Measurements from ENCODE around the gene NOTCH4.
"Not testable (repeated sequence)": the region's sequence is repeated elsewhere in the genome, so short reads cannot be mapped to it uniquely, and the experiment has no call there.

NOTCH4 gene

DNA sequence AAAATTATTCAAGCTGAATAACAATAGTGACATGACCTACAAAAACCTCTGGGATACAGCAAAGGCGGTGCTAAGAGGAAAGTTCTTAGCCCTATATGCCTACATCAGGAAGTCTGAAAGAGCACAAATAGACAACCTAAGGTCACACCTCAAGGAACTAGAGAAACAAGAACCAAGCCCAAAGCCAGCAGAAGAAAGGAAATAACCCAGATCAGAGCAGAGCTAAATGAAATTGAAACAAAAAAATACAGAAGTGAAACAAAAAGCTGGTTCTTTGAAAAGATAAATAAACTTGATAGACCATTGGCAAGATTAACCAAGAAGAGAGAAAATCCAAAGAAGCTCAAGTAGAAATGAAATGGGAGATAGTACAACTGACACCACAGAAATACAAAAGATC lies 47.6 kb upstream of the NOTCH4 start (continued):
- TF ChIP-seq, protein P1, sequence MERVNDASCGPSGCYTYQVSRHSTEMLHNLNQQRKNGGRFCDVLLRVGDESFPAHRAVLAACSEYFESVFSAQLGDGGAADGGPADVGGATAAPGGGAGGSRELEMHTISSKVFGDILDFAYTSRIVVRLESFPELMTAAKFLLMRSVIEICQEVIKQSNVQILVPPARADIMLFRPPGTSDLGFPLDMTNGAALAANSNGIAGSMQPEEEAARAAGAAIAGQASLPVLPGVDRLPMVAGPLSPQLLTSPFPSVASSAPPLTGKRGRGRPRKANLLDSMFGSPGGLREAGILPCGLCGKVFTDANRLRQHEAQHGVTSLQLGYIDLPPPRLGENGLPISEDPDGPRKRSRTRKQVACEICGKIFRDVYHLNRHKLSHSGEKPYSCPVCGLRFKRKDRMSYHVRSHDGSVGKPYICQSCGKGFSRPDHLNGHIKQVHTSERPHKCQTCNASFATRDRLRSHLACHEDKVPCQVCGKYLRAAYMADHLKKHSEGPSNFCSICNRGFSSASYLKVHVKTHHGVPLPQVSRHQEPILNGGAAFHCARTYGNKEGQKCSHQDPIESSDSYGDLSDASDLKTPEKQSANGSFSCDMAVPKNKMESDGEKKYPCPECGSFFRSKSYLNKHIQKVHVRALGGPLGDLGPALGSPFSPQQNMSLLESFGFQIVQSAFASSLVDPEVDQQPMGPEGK (CRISPR knock-in tag; IDR thresholded peaks at IDR 0.05; ENCODE audit: borderline replicate concordance) = no peak

DNA sequence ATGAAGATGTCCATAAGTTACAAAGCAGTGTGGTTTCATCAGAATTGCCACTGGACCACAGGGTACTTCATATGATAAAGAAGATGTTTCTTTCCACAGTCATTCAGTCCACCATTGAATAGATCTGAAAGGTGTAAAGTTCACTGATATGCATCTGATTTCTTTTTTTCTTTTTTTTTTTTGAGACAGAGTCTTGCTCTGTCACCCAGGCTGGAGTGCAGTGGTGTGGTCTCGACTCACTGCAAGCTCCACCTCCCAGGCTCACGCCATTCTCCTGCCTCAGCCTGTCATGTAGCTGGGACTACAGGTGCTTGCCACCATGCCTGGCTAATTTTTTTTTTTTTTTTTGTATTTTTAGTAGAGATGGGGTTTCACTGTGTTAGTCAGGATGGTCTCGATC lies 44.6 kb upstream of the NOTCH4 start:
- not testable (repeated sequence) for ATAC-seq

DNA sequence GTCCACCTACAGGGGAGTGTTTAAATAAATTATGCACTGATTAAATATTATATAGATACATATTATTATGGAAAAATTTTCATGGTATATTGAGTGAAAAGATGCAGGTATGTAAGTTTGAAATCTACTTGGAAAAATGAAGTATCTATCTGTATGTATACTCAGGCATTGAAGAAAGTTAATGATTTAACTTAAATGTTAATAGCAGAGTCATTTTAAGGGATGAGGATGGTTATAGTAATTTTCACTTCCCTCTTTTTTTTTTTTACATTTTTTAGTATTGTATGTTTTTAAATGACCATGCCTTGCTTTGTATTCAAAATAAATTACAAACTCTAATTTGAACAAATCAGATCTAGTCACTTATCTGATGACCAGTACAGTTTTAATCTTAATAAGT lies 43.2 kb upstream of the NOTCH4 start:
- no peak for ATAC-seq
- TF ChIP-seq, protein P2, sequence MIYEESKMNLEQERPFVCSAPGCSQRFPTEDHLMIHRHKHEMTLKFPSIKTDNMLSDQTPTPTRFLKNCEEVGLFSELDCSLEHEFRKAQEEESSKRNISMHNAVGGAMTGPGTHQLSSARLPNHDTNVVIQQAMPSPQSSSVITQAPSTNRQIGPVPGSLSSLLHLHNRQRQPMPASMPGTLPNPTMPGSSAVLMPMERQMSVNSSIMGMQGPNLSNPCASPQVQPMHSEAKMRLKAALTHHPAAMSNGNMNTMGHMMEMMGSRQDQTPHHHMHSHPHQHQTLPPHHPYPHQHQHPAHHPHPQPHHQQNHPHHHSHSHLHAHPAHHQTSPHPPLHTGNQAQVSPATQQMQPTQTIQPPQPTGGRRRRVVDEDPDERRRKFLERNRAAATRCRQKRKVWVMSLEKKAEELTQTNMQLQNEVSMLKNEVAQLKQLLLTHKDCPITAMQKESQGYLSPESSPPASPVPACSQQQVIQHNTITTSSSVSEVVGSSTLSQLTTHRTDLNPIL (CRISPR knock-in tag; IDR thresholded peaks at IDR 0.05; ENCODE audit: low read depth) = no peak
- TF ChIP-seq ESRRG (CRISPR knock-in tag; IDR thresholded peaks at IDR 0.05) = no peak
- no peak for TF ChIP-seq TOX (CRISPR knock-in tag; IDR thresholded peaks at IDR 0.05; ENCODE audit: borderline replicate concordance)
- no peak for TF ChIP-seq BACH2 (CRISPR knock-in tag; IDR thresholded peaks at IDR 0.05; ENCODE audit: borderline replicate concordance)
- TF ChIP-seq ARNTL (CRISPR knock-in tag; IDR thresholded peaks at IDR 0.05; ENCODE audit: borderline replicate concordance, low read depth) = no peak
- no peak for TF ChIP-seq ZFP3 (CRISPR knock-in tag; IDR thresholded peaks at IDR 0.05)
- no peak for TF ChIP-seq ISL1 (CRISPR knock-in tag; IDR thresholded peaks at IDR 0.05)

DNA sequence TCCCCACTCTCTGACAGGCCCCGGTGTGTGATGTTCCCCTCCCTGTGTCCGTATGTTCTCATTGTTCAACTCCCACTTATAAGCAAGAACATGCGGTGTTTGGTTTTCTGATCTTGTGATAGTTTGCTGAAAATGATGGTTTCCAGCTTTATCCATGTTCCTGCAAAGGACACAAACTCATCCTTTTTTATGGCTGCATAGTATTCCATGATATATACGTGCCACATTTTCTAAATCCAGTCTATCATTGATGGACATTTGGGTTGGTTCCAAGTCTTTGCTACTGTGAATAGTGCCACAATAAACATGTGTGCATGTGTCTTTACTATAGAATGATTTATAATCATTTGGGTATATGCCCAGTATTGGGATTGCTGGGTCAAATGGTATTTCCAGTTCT lies 33.4 kb upstream of the NOTCH4 start:
- not testable (repeated sequence) for ATAC-seq

DNA sequence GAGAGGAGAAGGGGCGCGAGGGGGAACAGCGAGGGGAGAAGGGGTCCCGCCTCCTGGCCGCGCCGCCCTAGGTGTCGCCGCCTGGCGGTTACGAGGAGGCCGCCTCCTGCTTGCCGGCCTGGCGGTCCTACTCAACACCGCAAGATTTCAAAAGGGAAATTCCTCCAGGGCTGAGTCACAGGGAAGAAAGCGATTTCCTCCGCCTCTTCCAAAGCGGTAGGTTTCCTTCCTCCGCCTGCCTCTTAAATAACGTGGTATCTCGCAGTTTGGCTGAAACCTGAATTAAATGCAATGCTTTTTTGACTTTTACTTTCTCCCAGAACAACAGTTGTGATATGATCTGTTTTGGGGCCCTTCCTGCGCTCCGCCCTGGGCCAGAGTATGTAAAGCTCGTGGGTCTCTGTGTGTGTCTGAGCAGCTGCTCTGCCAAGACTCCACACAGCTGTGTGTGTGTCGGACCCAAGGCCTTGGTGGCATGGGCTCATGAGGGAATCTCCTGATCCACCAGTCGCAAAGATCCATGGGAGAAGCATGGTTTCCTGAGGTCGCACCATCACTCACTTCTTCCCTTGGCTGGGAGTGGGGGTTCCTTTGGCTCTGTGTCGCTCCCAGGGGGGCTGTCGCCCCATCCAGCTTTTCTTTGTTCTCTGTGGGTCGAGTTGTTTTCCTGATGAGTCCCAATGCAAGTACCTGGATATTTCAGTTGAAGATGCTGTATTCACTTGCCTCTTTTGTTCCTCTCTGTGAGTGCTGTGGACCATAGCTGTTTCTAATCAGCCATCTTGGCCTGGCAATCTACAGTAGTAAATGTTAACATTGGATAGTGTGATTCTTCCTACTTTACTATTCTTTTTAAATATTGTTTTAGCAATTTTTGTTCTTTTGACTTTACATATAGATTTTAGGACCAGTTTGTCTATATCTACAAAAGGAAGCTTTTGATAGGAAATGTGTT lies 31.6 kb upstream of the NOTCH4 start:
- peak; percentile 99 for ATAC-seq
- no peak for TF ChIP-seq ZNF8 (CRISPR knock-in tag; IDR thresholded peaks at IDR 0.05)
- TF ChIP-seq SNAI2 (CRISPR knock-in tag; IDR thresholded peaks at IDR 0.05) = no peak
- no peak for TF ChIP-seq TCF4 (CRISPR knock-in tag; IDR thresholded peaks at IDR 0.05; ENCODE audit: borderline replicate concordance)
- no peak for TF ChIP-seq ZNF70 (CRISPR knock-in tag; IDR thresholded peaks at IDR 0.05)
- no peak for TF ChIP-seq PPARA (CRISPR knock-in tag; IDR thresholded peaks at IDR 0.05; ENCODE audit: borderline replicate concordance)
- no peak for TF ChIP-seq BACH2 (CRISPR knock-in tag; IDR thresholded peaks at IDR 0.05; ENCODE audit: borderline replicate concordance)

DNA sequence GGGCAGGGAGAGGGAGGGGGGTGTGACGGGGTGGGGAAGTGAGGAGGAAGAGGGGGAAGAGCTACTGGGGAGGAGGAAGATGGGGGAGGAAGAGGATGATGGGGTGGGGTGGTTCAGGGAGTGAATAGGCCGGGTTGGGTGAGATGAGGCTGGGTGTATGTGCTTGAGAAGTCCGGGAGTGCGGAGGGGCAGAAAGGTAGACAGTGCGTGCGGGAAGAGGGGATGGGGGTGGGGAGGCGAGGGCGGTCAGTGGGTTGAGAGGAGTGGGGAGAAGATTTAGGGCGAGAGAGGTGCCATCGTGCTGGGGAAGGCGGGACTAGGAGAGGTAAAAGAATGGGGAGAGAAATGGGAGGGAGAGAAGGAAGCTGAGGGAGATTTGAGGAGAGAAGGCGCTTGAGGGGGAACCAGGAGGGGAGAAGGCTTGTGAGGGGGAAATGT lies 30.9 kb upstream of the NOTCH4 start:
- TF ChIP-seq BACH2 (CRISPR knock-in tag; IDR thresholded peaks at IDR 0.05; ENCODE audit: borderline replicate concordance) (no peak), ESRRG (CRISPR knock-in tag; IDR thresholded peaks at IDR 0.05) (no peak), PPARA (CRISPR knock-in tag; IDR thresholded peaks at IDR 0.05; ENCODE audit: borderline replicate concordance) (no peak)
- ATAC-seq = peak; percentile 36

DNA sequence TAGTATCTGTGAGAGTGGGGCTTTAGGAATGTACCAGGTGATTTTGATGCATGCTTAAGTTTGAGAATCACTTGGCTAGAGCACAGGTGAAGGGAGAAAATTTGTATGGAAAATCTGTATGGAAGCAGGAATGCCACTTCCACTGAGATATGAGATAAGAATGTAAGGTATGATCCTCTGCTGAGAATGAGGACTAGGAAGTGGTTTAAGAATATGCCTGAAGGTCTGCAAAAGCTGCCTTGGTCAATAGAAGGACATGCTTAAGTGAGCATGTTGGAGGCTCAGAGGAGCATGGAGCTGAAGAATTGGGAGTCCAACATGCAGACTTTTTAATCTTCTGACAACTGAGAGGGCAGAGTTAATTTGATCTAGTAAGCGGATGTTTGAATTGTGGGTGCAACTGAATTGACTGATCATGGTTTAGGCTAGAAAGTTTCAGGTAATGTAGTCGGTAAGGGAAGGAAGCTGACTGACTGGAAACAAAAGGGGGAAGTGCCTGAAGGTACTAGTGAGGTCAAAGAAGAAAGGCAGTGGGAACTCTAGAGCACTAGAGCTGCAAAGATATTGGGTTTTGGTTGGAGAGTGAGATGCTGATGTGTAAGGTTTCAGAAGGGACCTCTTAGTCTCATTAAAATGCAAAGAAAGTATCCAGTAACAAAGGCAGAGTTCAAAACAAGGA lies 28.6 kb upstream of the NOTCH4 start:
- TF ChIP-seq ZFP30 (CRISPR knock-in tag; IDR thresholded peaks at IDR 0.05) = no peak
- no peak for TF ChIP-seq TOX (CRISPR knock-in tag; IDR thresholded peaks at IDR 0.05; ENCODE audit: borderline replicate concordance)
- TF ChIP-seq TCF4 (CRISPR knock-in tag; IDR thresholded peaks at IDR 0.05; ENCODE audit: borderline replicate concordance) = no peak
- TF ChIP-seq, protein P3, sequence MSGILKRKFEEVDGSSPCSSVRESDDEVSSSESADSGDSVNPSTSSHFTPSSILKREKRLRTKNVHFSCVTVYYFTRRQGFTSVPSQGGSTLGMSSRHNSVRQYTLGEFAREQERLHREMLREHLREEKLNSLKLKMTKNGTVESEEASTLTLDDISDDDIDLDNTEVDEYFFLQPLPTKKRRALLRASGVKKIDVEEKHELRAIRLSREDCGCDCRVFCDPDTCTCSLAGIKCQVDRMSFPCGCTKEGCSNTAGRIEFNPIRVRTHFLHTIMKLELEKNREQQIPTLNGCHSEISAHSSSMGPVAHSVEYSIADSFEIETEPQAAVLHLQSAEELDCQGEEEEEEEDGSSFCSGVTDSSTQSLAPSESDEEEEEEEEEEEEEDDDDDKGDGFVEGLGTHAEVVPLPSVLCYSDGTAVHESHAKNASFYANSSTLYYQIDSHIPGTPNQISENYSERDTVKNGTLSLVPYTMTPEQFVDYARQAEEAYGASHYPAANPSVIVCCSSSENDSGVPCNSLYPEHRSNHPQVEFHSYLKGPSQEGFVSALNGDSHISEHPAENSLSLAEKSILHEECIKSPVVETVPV (CRISPR knock-in tag; IDR thresholded peaks at IDR 0.05) = no peak
- TF ChIP-seq SNAI2 (CRISPR knock-in tag; IDR thresholded peaks at IDR 0.05) = no peak
- no peak for TF ChIP-seq ESRRG (CRISPR knock-in tag; IDR thresholded peaks at IDR 0.05)
- no peak for TF ChIP-seq ZC3H10 (CRISPR knock-in tag; IDR thresholded peaks at IDR 0.05)
- TF ChIP-seq RARB (CRISPR knock-in tag; IDR thresholded peaks at IDR 0.05) = no peak
- TF ChIP-seq BACH2 (CRISPR knock-in tag; IDR thresholded peaks at IDR 0.05; ENCODE audit: borderline replicate concordance) = no peak
- no peak for TF ChIP-seq ZNF565 (CRISPR knock-in tag; conservative IDR thresholded peaks at IDR 0.05; ENCODE audit: low read depth)
- no peak for TF ChIP-seq ZNF8 (CRISPR knock-in tag; IDR thresholded peaks at IDR 0.05)
- no peak for TF ChIP-seq OSR1 (CRISPR knock-in tag; IDR thresholded peaks at IDR 0.05)
- TF ChIP-seq PPARA (CRISPR knock-in tag; IDR thresholded peaks at IDR 0.05; ENCODE audit: borderline replicate concordance) = no peak
- no peak for TF ChIP-seq CSDC2 (CRISPR knock-in tag; IDR thresholded peaks at IDR 0.05)
- TF ChIP-seq, protein P4, sequence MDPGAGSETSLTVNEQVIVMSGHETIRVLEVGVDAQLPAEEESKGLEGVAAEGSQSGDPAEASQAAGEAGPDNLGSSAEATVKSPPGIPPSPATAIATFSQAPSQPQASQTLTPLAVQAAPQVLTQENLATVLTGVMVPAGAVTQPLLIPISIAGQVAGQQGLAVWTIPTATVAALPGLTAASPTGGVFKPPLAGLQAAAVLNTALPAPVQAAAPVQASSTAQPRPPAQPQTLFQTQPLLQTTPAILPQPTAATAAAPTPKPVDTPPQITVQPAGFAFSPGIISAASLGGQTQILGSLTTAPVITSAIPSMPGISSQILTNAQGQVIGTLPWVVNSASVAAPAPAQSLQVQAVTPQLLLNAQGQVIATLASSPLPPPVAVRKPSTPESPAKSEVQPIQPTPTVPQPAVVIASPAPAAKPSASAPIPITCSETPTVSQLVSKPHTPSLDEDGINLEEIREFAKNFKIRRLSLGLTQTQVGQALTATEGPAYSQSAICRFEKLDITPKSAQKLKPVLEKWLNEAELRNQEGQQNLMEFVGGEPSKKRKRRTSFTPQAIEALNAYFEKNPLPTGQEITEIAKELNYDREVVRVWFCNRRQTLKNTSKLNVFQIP (CRISPR knock-in tag; IDR thresholded peaks at IDR 0.05; ENCODE audit: borderline replicate concordance, low read depth) = no peak
- no peak for TF ChIP-seq ARNTL (CRISPR knock-in tag; IDR thresholded peaks at IDR 0.05; ENCODE audit: borderline replicate concordance, low read depth)

More for the DNA sequence above, 28.6 kb upstream of the NOTCH4 start:
- ATAC-seq = no peak

Measured in SK-N-SH treated with all-trans-retinoic acid at 6 μM for 48 hours (cell line).